H9 (cell line): ENCODE results near the gene TOP3B. TPM values are rescaled to one million over a fixed set of nuclear protein-coding genes. Genes with fewer than 3 reads are reported as not detected.

ENCODE experiments used
- DNase-seq: peaks from one replicate; pipeline ENCODE4 v3.0.0-alpha.2; 2017
- H2AFZ ChIP-seq: one replicate; pipeline ENCODE4 v1.6.1; 2013; ENCODE audit warnings: mild to moderate bottlenecking, low read length, control low read depth, moderate library complexity
- H2AK5ac ChIP-seq: 2 replicates; pipeline ENCODE4 v1.6.1; 2013; ENCODE audit warnings: low read length, control low read depth, mixed read lengths; ENCODE audit not compliant: insufficient read length
- H2BK120ac ChIP-seq: one replicate; pipeline ENCODE4 v1.6.1; 2013; ENCODE audit warnings: low read depth, mild to moderate bottlenecking, low read length, control low read depth, inconsistent platforms; ENCODE audit not compliant: poor library complexity, severe bottlenecking
- H2BK12ac ChIP-seq: 2 replicates; pipeline ENCODE4 v1.6.1; 2013; ENCODE audit warnings: low read length, control low read depth, mixed read lengths, low read depth; ENCODE audit not compliant: insufficient read length
- H2BK15ac ChIP-seq: 2 replicates; pipeline ENCODE4 v1.6.1; 2013; ENCODE audit warnings: low read depth, low read length, control low read depth
- H2BK20ac ChIP-seq: one replicate; pipeline ENCODE4 v1.6.1; 2013; ENCODE audit warnings: low read depth, mild to moderate bottlenecking, low read length, control low read depth, inconsistent platforms; ENCODE audit not compliant: poor library complexity, severe bottlenecking
- H2BK5ac ChIP-seq: 2 replicates; pipeline ENCODE4 v1.6.1; 2013; ENCODE audit warnings: low read length, control low read depth, mixed read lengths; ENCODE audit not compliant: insufficient read length
- H3K14ac ChIP-seq: 2 replicates; pipeline ENCODE4 v1.6.1; 2013; ENCODE audit warnings: low read length, control low read depth; ENCODE audit not compliant: insufficient read depth
- H3K18ac ChIP-seq: 2 replicates; pipeline ENCODE4 v1.6.1; 2013; ENCODE audit warnings: low read depth, mild to moderate bottlenecking, mixed read lengths, low read length, control low read depth; ENCODE audit not compliant: insufficient read length
- H3K23ac ChIP-seq: 2 replicates; pipeline ENCODE4 v1.6.1; 2013; ENCODE audit warnings: low read length, control low read depth, mixed read lengths, low read depth; ENCODE audit not compliant: insufficient read length
- H3K23me2 ChIP-seq: 2 replicates; pipeline ENCODE4 v1.6.1; 2013; ENCODE audit warnings: low read depth, mild to moderate bottlenecking, mixed read lengths, low read length, control low read depth; ENCODE audit not compliant: insufficient read length, poor library complexity, severe bottlenecking
- H3K27ac ChIP-seq: 2 replicates; pipeline ENCODE4 v1.5.1; 2013; ENCODE audit warnings: low read length, control low read depth, mixed read lengths, low read depth; ENCODE audit not compliant: insufficient read length
- H3K27me3 ChIP-seq: 2 replicates; pipeline ENCODE4 v1.6.1; 2013; ENCODE audit warnings: low read length, control low read depth, inconsistent platforms; ENCODE audit not compliant: insufficient read depth
- H3K4ac ChIP-seq: 2 replicates; pipeline ENCODE4 v1.6.1; 2013; ENCODE audit warnings: low read depth, mild to moderate bottlenecking, control low read depth, inconsistent platforms, low read length, moderate library complexity
- H3K4me1 ChIP-seq: 2 replicates; pipeline ENCODE4 v1.6.1; 2013; ENCODE audit warnings: low read length, control low read depth, inconsistent platforms; ENCODE audit not compliant: insufficient read depth
- H3K4me2 ChIP-seq: 2 replicates; pipeline ENCODE4 v1.6.1; 2013; ENCODE audit warnings: low read length, control low read depth, mixed read lengths; ENCODE audit not compliant: insufficient read length, insufficient read depth
- H3K56ac ChIP-seq: 2 replicates; pipeline ENCODE4 v1.6.1; 2013; ENCODE audit warnings: low read depth, mild to moderate bottlenecking, mixed read lengths, low read length, control low read depth; ENCODE audit not compliant: insufficient read length
- H3K79me1 ChIP-seq: 2 replicates; pipeline ENCODE4 v1.6.1; 2013; ENCODE audit warnings: low read depth, mild to moderate bottlenecking, moderate library complexity, low read length, control low read depth, inconsistent platforms; ENCODE audit not compliant: insufficient read depth, poor library complexity, severe bottlenecking
- H3K79me2 ChIP-seq: 2 replicates; pipeline ENCODE4 v1.6.1; 2013; ENCODE audit warnings: low read length, control low read depth, inconsistent platforms; ENCODE audit not compliant: insufficient read depth
- H3K9ac ChIP-seq: 2 replicates; pipeline ENCODE4 v1.6.1; 2013; ENCODE audit warnings: low read length, control low read depth, mixed read lengths; ENCODE audit not compliant: insufficient read length; ENCODE audit errors: extremely low read depth
- H3K9me3 ChIP-seq: one replicate; pipeline ENCODE4 v1.6.1; 2013; ENCODE audit warnings: low read depth, low read length, inconsistent platforms; ENCODE audit not compliant: control insufficient read depth
- H3T11ph ChIP-seq: one replicate; pipeline ENCODE4 v1.6.1; 2013; ENCODE audit warnings: mild to moderate bottlenecking, low read length, control low read depth, inconsistent platforms
- H4K20me1 ChIP-seq: one replicate; pipeline ENCODE4 v1.6.1; 2013; ENCODE audit not compliant: control insufficient read depth, insufficient read length, insufficient read depth
- H4K5ac ChIP-seq: 2 replicates; pipeline ENCODE4 v1.6.1; 2013; ENCODE audit warnings: low read depth, mild to moderate bottlenecking, mixed read lengths, low read length, control low read depth; ENCODE audit not compliant: insufficient read length
- H4K8ac ChIP-seq: replicated peaks from 2 replicates; pipeline ENCODE4 v1.6.1; 2013; ENCODE audit warnings: low read length, control low read depth, mixed read lengths, low read depth; ENCODE audit not compliant: insufficient read length
- H4K91ac ChIP-seq: 2 replicates; pipeline ENCODE4 v1.6.1; 2013; ENCODE audit warnings: low read depth, mild to moderate bottlenecking, moderate library complexity, mixed read lengths, low read length, control low read depth; ENCODE audit not compliant: insufficient read length
- H3K27ac Mint-ChIP-seq, 3 experiments: 2 replicates in 2 of 3; 3 replicates in 1 of 3; pipeline ENCODE4 v1.8.0; 2020 to 2021; ENCODE audit warnings: mixed read lengths in 3 of 3, mild to moderate bottlenecking in 1 of 3, moderate library complexity in 1 of 3
- H3K27me3 Mint-ChIP-seq: 2 replicates; pipeline ENCODE4 v1.8.0; 2021; ENCODE audit warnings: low read depth, mild to moderate bottlenecking, moderate library complexity, mixed read lengths
- H3K36me3 Mint-ChIP-seq, 3 experiments: 2 replicates in 2 of 3; 3 replicates in 1 of 3; pipeline ENCODE4 v1.8.0; 2020 to 2021; ENCODE audit warnings: low read depth in 3 of 3, mixed read lengths in 3 of 3; ENCODE audit not compliant: insufficient read depth in 1 of 3
- H3K4me1 Mint-ChIP-seq, 2 experiments: 2 replicates each; pipeline ENCODE4 v1.8.0; 2020; ENCODE audit warnings: mixed read lengths in 2 of 2
- H3K4me3 Mint-ChIP-seq, 2 experiments: 2 replicates in 1 of 2; 3 replicates in 1 of 2; pipeline ENCODE4 v1.8.0; 2020 to 2021; ENCODE audit warnings: mild to moderate bottlenecking in 2 of 2, mixed read lengths in 2 of 2, moderate library complexity in 1 of 2
- H3K9me3 Mint-ChIP-seq, 2 experiments: 2 replicates in 1 of 2; 3 replicates in 1 of 2; pipeline ENCODE4 v1.8.0; 2020; ENCODE audit warnings: mild to moderate bottlenecking in 2 of 2, mixed read lengths in 2 of 2, moderate library complexity in 1 of 2
- WGBS: extraction: QIAGEN DNeasy Blood & Tissue Kit; methylation state at CpG from one replicate; pipeline ENCODE4 v1.1.7; 2013; ENCODE audit warnings: missing lambda C conversion rate, low lambda C conversion rate, mixed read lengths; ENCODE audit not compliant: insufficient read length; ENCODE audit errors: extremely low coverage; 5-methylcytosine and 5-hydroxymethylcytosine counted together
- total RNA-seq: library from RNA; stranded (reverse); gene quantifications from 2 replicates; pipeline ENCODE4 v1.2.1, GENCODE V29; 2021
- TF ChIP-seq, protein P1 (sequence below): fragments of 200-600 bp; sonication (generic); conservative IDR thresholded peaks from 3 replicates; pipeline ENCODE4 v1.8.0; 2021; ENCODE audit warnings: antibody characterized with exemption, mild to moderate bottlenecking

Gene TOP3B
- total RNA-seq, 1 experiment from 2014 or later, result 55.2 TPM

DNA sequence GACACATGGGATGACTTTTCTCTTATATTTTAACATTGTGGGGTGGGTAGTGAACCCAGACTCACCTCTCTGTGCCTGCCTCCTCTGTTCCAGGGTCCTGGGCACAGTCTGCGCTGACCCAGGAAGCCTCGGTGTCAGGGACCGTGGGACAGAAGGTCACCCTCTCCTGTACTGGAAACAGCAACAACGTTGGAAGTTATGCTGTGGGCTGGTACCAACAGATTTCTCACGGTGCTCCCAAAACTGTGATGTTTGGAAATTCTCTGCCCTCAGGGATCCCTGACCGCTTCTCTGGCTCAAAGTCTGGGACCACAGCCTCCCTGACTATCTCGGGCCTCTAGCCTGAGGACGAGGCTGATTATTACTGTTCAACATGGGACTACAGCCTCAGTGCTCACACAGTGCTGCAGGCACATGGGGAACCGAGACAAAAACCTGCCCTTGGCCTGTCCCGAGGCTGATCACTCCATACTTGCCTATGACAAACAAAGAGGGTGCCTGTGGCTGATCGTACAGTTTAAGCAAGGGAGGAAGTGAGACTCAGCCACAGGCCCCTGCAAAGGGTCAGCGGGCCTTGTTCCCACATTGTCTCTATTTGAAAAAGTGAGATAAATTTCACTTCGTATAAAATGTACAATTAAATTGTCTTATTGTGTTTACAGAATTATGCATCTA, 43.7 kb upstream of the TOP3B start:
- Histone ChIP-seq H4K91ac (no peak overlapping the region), H3K4me2 (no peak overlapping the region), H2BK12ac (no peak overlapping the region), H3K79me2 (no peaks in the 10 kb centered on the region), H3K27me3 (peaks cover 9% of the 10 kb centered on the region; the same call in 1 of the 2 replicates), H2BK120ac (no peak overlapping the region), H3K4me1 (no peaks in the 10 kb centered on the region; the same call in 1 of the 2 replicates), H3K9me3 (no peaks in the 10 kb centered on the region), H3K79me1 (no peaks in the 10 kb centered on the region), H3K23ac (no peak overlapping the region), H2BK5ac (no peak overlapping the region), H3K18ac (no peak overlapping the region), H3K9ac (no peak overlapping the region), H3K4ac (no peak overlapping the region), H2AFZ (no peak overlapping the region), H4K20me1 (no peaks in the 10 kb centered on the region), H3K27ac (no peak overlapping the region), H4K5ac (no peak overlapping the region), H3K23me2 (no peaks in the 10 kb centered on the region), H3K56ac (no peak overlapping the region), H3K14ac (no peak overlapping the region; the same call in 1 of the 2 replicates), H2BK20ac (no peak overlapping the region), H3T11ph (no peak overlapping the region), H2AK5ac (no peak overlapping the region), H4K8ac (no peak overlapping the region), H2BK15ac (0 out of 2 replicates have a peak overlapping the region, but pooled peaks have one; percentile 52)
- Mint-ChIP-seq H3K4me1 (peaks cover 7 to 22% of the 10 kb centered on the region in 2 experiments), H3K27ac (no peak overlapping the region), H3K9me3 (no peaks in the 10 kb centered on the region), H3K27me3 (peaks cover 95% of the 10 kb centered on the region), H3K4me3 (no peak overlapping the region), H3K36me3 (no peaks in the 10 kb centered on the region)
- DNase-seq, result no peak
- TF ChIP-seq, protein P1, sequence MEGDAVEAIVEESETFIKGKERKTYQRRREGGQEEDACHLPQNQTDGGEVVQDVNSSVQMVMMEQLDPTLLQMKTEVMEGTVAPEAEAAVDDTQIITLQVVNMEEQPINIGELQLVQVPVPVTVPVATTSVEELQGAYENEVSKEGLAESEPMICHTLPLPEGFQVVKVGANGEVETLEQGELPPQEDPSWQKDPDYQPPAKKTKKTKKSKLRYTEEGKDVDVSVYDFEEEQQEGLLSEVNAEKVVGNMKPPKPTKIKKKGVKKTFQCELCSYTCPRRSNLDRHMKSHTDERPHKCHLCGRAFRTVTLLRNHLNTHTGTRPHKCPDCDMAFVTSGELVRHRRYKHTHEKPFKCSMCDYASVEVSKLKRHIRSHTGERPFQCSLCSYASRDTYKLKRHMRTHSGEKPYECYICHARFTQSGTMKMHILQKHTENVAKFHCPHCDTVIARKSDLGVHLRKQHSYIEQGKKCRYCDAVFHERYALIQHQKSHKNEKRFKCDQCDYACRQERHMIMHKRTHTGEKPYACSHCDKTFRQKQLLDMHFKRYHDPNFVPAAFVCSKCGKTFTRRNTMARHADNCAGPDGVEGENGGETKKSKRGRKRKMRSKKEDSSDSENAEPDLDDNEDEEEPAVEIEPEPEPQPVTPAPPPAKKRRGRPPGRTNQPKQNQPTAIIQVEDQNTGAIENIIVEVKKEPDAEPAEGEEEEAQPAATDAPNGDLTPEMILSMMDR, result no peak
- WGBS, result no CpG with 5 or more reads among the region's 13 CpGs
